ENCODE data around the gene ORC1. TPM values are rescaled to one million over a fixed set of nuclear protein-coding genes. Genes with fewer than 3 reads are reported as not detected.

The ORC1 gene
- total RNA-seq, 4 donors from 2014 or later: 0.29 to 2.6 (median 0.50) TPM

GRCh38 chr1:52355436-52355835 is 48.8 kb downstream of the ORC1 start:
- H3K27me3 ChIP-seq: no peaks in the 10 kb centered on the region
- TF ChIP-seq POLR2A (IDR thresholded peaks at IDR 0.05): no peak
- H3K4me1 ChIP-seq: no peaks in the 10 kb centered on the region
- DNase-seq (no peak), ATAC-seq (no peak)
- intact Hi-C loops (cut with DNase I; ENCODE audit: low total_unique reads): no loop called here
- no peak overlapping the region for H3K4me3 ChIP-seq
- no peak overlapping the region for H3K27ac ChIP-seq
- H3K9me3 ChIP-seq: no peaks in the 10 kb centered on the region
- in situ Hi-C loops (cut with MboI; ENCODE audit: low sequenced_read_pairs in 4 of 4): no loop called here
- peaks cover 3 to 87% of the 10 kb centered on the region in 2 donors for H3K36me3 ChIP-seq

GRCh38 chr1:52352690-52353089 is 51.5 kb downstream of the ORC1 start:
- ATAC-seq (no peak), DNase-seq (no peak)
- Histone ChIP-seq H3K27me3 (no peaks in the 10 kb centered on the region), H3K9me3 (no peaks in the 10 kb centered on the region), H3K27ac (no peak overlapping the region), H3K36me3 (peaks cover 3 to 60% of the 10 kb centered on the region in 2 donors), H3K4me3 (no peak overlapping the region), H3K4me1 (no peaks in the 10 kb centered on the region)
- in situ Hi-C loops (cut with MboI; ENCODE audit: low sequenced_read_pairs in 4 of 4) (no loop called here), intact Hi-C loops (cut with DNase I; ENCODE audit: low total_unique reads) (no loop called here)
- no peak for TF ChIP-seq POLR2A (IDR thresholded peaks at IDR 0.05)
- TF ChIP-seq CTCF (IDR thresholded peaks at IDR 0.05 in 4 of 5, conservative IDR thresholded peaks at IDR 0.05 in 1 of 5): no peak

DNA sequence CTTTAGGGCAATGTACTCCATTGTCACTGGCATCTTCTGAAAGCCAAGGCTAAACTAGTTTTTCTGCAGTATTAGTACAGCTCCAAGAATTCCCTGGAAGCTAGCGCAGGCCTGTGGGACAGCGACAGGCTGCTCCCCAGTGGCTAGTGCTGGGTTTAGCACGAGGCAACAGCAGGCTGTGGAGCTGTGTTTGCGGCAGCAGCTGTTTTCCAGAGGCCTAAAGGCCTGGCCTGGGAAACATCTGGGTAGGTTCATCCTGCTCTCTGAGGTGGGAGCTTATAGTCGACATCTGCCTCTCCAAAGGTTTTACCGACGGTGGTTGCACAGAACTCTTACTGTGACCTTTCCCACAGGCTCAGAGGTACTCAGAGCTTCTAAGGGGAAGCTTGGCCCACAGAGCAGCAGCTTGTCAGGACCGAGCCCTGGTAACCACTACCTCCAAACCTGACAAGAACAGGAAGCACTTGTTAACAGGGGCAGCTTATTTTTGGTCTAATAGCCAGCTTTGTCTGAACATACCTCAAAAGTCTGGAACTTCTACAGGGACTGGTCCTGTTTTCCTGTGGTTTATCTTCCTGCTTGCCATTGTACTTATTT is 55.4 kb downstream of the ORC1 start:
- no peak overlapping the region for H3K4me3 ChIP-seq
- intact Hi-C loops (cut with DNase I; ENCODE audit: low total_unique reads): no loop called here
- peak in 1 of 2 donors; percentile 28 for ATAC-seq
- DNase-seq: no peak
- H3K4me1 ChIP-seq: no peaks in the 10 kb centered on the region
- in situ Hi-C loops (cut with MboI; ENCODE audit: low sequenced_read_pairs in 4 of 4): no loop called here
- no peak overlapping the region for H3K27ac ChIP-seq
- H3K36me3 ChIP-seq: peaks cover 0 to 31% of the 10 kb centered on the region in 2 donors
- peak in 1 of 5 experiments; percentile 10 for TF ChIP-seq CTCF (IDR thresholded peaks at IDR 0.05 in 4 of 5, conservative IDR thresholded peaks at IDR 0.05 in 1 of 5)
- TF ChIP-seq POLR2A (IDR thresholded peaks at IDR 0.05): no peak
- no peaks in the 10 kb centered on the region for H3K27me3 ChIP-seq
- no peaks in the 10 kb centered on the region for H3K9me3 ChIP-seq

GRCh38 chr1:52346653-52347052 is 57.6 kb downstream of the ORC1 start:
- Histone ChIP-seq H3K4me1 (no peaks in the 10 kb centered on the region), H3K27ac (no peak overlapping the region), H3K27me3 (no peaks in the 10 kb centered on the region), H3K4me3 (no peak overlapping the region), H3K9me3 (no peaks in the 10 kb centered on the region), H3K36me3 (peaks cover 0 to 10% of the 10 kb centered on the region in 2 donors)
- ATAC-seq (no peak), DNase-seq (no peak)
- no peak for TF ChIP-seq CTCF (IDR thresholded peaks at IDR 0.05 in 4 of 5, conservative IDR thresholded peaks at IDR 0.05 in 1 of 5)
- no peak for TF ChIP-seq POLR2A (IDR thresholded peaks at IDR 0.05)
- intact Hi-C loops (cut with DNase I; ENCODE audit: low total_unique reads) (no loop called here), in situ Hi-C loops (cut with MboI; ENCODE audit: low sequenced_read_pairs in 4 of 4) (no loop called here)

- Histone ChIP-seq H3K27ac (no peak overlapping the region), H3K9me3 (no peaks in the 10 kb centered on the region), H3K4me1 (no peaks in the 10 kb centered on the region), H3K4me3 (no peak overlapping the region), H3K27me3 (no peaks in the 10 kb centered on the region), H3K36me3 (peaks cover 0 to 13% of the 10 kb centered on the region in 2 donors)
- intact Hi-C loops (cut with DNase I; ENCODE audit: low total_unique reads): no loop called here
- no peak for DNase-seq
- in situ Hi-C loops (cut with MboI; ENCODE audit: low sequenced_read_pairs in 4 of 4): no loop called here
- no peak for ATAC-seq
- TF ChIP-seq POLR2A (IDR thresholded peaks at IDR 0.05) (no peak), CTCF (IDR thresholded peaks at IDR 0.05 in 4 of 5, conservative IDR thresholded peaks at IDR 0.05 in 1 of 5) (no peak)
Observed at GRCh38 chr1:52345252-52345651, 59.0 kb downstream of the ORC1 start.

Measured in gastrocnemius medialis (tissue), 4 donors.